HepG2 (cell line): ENCODE measurements around the gene TNFAIP8L3. TPM values are rescaled to one million over a fixed set of nuclear protein-coding genes. Genes with fewer than 3 reads are reported as not detected.

Experiments used
- ATAC-seq: fragments of 200-7000 bp; cut with Tn5 transposase; 3 replicates; pipeline ENCODE4 v1.9.1; 2020; ENCODE audit warnings: mild to moderate bottlenecking, moderate library complexity
- BruUV-seq: library from RNA; stranded (reverse); fragments of 400-500 nt; replicated peaks from 2 replicates; lab custom pipeline; 2021; lab: Mats Ljungman, UMichigan
- CTCF ChIA-PET: fragments of 300-600 bp; formaldehyde crosslinking; extraction: SDS; loops from one replicate; lab custom pipeline; 2021; ENCODE audit warnings: low total read pairs, inconsistent platforms, low intra/inter-chr PET ratio; lab: Yijun Ruan, JAX
- POLR2A ChIA-PET: fragments of 350-600 bp; sonication (Branson Sonifier 250); formaldehyde crosslinking; loops from one replicate; lab custom pipeline; 2020; ENCODE audit warnings: antibody characterized with exemption, inconsistent platforms; lab: Yijun Ruan, JAX
- DNase-seq: peaks from one replicate; pipeline ENCODE4 v3.0.0-alpha.2; 2015; ENCODE audit warnings: low spot score
- FAIRE-seq: peaks from 3 replicates; lab custom pipeline; 2011; peaks lifted over from hg19 to GRCh38; lab: Jason Lieb, UNC
- H2AFZ ChIP-seq: one replicate; pipeline ENCODE4 v1.6.1; 2011; ENCODE audit warnings: low read length, inconsistent platforms
- H3K27ac ChIP-seq: fragments of 300-600 bp; 3 replicates; pipeline ENCODE4 v1.8.0; 2011; ENCODE audit warnings: mixed run types, mild to moderate bottlenecking, mixed read lengths, low read length, inconsistent platforms; ENCODE audit not compliant: insufficient read depth; ENCODE audit errors: extremely low read length
- H3K27me3 ChIP-seq, 2 experiments: fragments of 200-600 bp in 1 of 2; 2 replicates in 1 of 2; 3 replicates in 1 of 2; pipeline versions ENCODE4 v1.6.0 to v1.8.0; 2011; ENCODE audit warnings: low read length in 2 of 2, mild to moderate bottlenecking in 2 of 2, moderate library complexity in 2 of 2, inconsistent platforms in 1 of 2; ENCODE audit not compliant: insufficient read depth in 2 of 2, control insufficient read depth in 1 of 2
- H3K36me3 ChIP-seq, 2 experiments: fragments of 200-600 bp in 1 of 2; replicated peaks in 1 of 2; 2 replicates in 1 of 2; 3 replicates in 1 of 2; pipeline versions ENCODE4 v1.5.1 to v1.8.0; 2011; ENCODE audit warnings: low read length in 2 of 2, inconsistent platforms in 1 of 2; ENCODE audit not compliant: insufficient read depth in 2 of 2, control insufficient read depth in 1 of 2
- H3K4me1 ChIP-seq: 2 replicates; pipeline ENCODE4 v1.5.1; 2012; ENCODE audit warnings: low read length, inconsistent platforms; ENCODE audit not compliant: insufficient read depth
- H3K4me2 ChIP-seq: 2 replicates; pipeline ENCODE4 v1.6.0; 2011; ENCODE audit warnings: low read depth, low read length, inconsistent platforms
- H3K4me3 ChIP-seq, 3 experiments: fragments of 200-600 bp in 1 of 3; sonication (generic), shearing (Covaris generic) in 1 of 3; replicated peaks in 1 of 3; 2 replicates each; pipeline ENCODE4 v1.5.1; 2011 to 2016; ENCODE audit warnings: low read length in 3 of 3, inconsistent platforms in 2 of 3, low read depth in 2 of 3, mild to moderate bottlenecking in 2 of 3, control low read depth in 1 of 3, mixed read lengths in 1 of 3; ENCODE audit not compliant: insufficient read depth in 1 of 3
- H3K79me2 ChIP-seq: one replicate; pipeline ENCODE4 v1.6.1; 2011; ENCODE audit warnings: low read length, inconsistent platforms; ENCODE audit not compliant: insufficient read depth
- H3K9ac ChIP-seq: 2 replicates; pipeline ENCODE4 v1.6.0; 2011; ENCODE audit warnings: mild to moderate bottlenecking, low read depth, low read length, inconsistent platforms; ENCODE audit not compliant: insufficient read depth
- H3K9me3 ChIP-seq: 2 replicates; pipeline ENCODE4 v1.5.1; 2012; ENCODE audit warnings: mild to moderate bottlenecking, low read length
- H4K20me1 ChIP-seq: 2 replicates; pipeline ENCODE4 v1.6.0; 2011; ENCODE audit warnings: inconsistent platforms, mild to moderate bottlenecking, low read length, moderate library complexity; ENCODE audit not compliant: insufficient read depth
- FOSL2 ChIP-seq: sonication (generic); formaldehyde crosslinking; IDR thresholded peaks from 2 replicates; pipeline ENCODE4 v1.4.0; 2020; ENCODE audit warnings: missing genetic modification reagents
- NR1H2 ChIP-seq: sonication (generic); formaldehyde crosslinking; IDR thresholded peaks from 2 replicates; pipeline ENCODE4 v1.8.1; 2022; ENCODE audit warnings: low read depth, missing genetic modification reagents, borderline replicate concordance
- NR3C1 ChIP-seq: sonication (generic); formaldehyde crosslinking; IDR thresholded peaks from 2 replicates; pipeline ENCODE4 v1.4.0; 2020; ENCODE audit warnings: missing genetic modification reagents
- ZNF326 ChIP-seq: sonication (generic); formaldehyde crosslinking; IDR thresholded peaks from 2 replicates; pipeline ENCODE4 v1.4.0; 2020; ENCODE audit warnings: missing genetic modification reagents, borderline replicate concordance
- ZNF629 ChIP-seq: sonication (generic); formaldehyde crosslinking; conservative IDR thresholded peaks from 2 replicates; pipeline ENCODE4 v1.5.0; 2020; ENCODE audit warnings: missing genetic modification reagents
- WGBS: methylation state at CpG from one replicate; pipeline ENCODE4 v1.1.6; 2017; ENCODE audit warnings: low lambda C conversion rate; 5-methylcytosine and 5-hydroxymethylcytosine counted together
- in situ Hi-C: cut with HindIII; loops from 2 replicates; pipeline ENCODE4 v1.10.0; 2017; ENCODE audit warnings: low pct_unique_long_range_greater_than_20kb; ENCODE audit not compliant: extremely low pct_ligation_motif_present
- intact Hi-C: fragments of 100-400 bp; cut with micrococcal nuclease; formaldehyde crosslinking; loops from one replicate; pipeline ENCODE4 v1.10.0; 2022; ENCODE audit not compliant: unreplicated experiment
- polyA plus RNA-seq, 8 experiments: library from polyadenylated mRNA; depleted of rRNA in 3 of 8; stranded (reverse) in 7 of 8; unstranded in 1 of 8; fragments of >200 nt; fragmentation: Illumina TruSeq in 4 of 8; extraction: Trizol in 4 of 8; gene quantifications; 2 replicates each; pipeline versions ENCODE4 v1.2.1 to v1.2.3, GENCODE V29; 2011 to 2016; ENCODE audit warnings: low read depth in 4 of 8, missing spikeins in 1 of 8, mixed read lengths in 1 of 8; ENCODE audit not compliant: insufficient read depth in 1 of 8
- total RNA-seq, 5 experiments: library from RNA; depleted of rRNA; stranded (reverse); fragments of >200 nt; fragmentation: Illumina TruSeq; extraction: Trizol; gene quantifications; 2 replicates each; pipeline ENCODE4 v1.2.3, GENCODE V29; 2016; ENCODE audit warnings: low read depth in 1 of 5

The TNFAIP8L3 gene
- total and polyA plus RNA-seq, 2 of the 13 experiments (the other 11 are each of a cell fraction or from before 2014, with no cell fraction given) = 0.15 to 4.0 TPM

DNA sequence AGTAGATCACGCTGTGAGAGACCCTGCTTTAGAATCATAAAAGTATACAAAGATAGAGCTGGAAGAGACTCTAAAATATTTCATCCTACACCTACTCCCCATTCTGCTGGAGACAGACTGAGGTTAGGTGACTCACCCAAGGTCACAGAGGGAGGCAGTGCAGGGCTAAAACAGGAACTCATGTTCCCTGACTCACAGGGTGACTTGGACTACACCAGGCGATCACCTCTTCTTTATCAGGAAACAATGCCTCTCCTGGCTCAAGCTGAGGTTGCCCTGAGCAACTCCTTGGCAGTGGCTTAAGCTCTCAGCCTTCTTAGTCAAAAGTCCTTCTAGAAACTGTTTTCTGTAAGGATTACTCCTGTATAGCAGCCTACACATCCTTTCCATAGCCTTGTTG, 26.4 kb upstream of the TNFAIP8L3 start:
- H3K9me3 ChIP-seq = no peaks in the 10 kb centered on the region; the same call in 1 of the 2 replicates
- DNase-seq (peak; percentile 27), FAIRE-seq (no peak), ATAC-seq (peak; percentile 58; the same call in 2 of the 3 replicates)
- POLR2A ChIA-PET = no interaction called here
- CTCF ChIA-PET = no interaction called here
- H3K9ac ChIP-seq = no peak overlapping the region
- no peaks in the 10 kb centered on the region for H3K36me3 ChIP-seq
- 54% methylated on average over 2 of the region's 2 CpGs for WGBS
- no peak overlapping the region for H3K4me2 ChIP-seq
- H3K4me3 ChIP-seq = no peak overlapping the region
- H3K27me3 ChIP-seq = no peaks in the 10 kb centered on the region
- no peaks in the 10 kb centered on the region for H3K79me2 ChIP-seq
- TF ChIP-seq ZNF326 (CRISPR knock-in tag) (no peak), FOSL2 (peak; percentile 81), NR3C1 (no peak), ZNF629 (CRISPR knock-in tag) (peak; percentile 48)
- no peaks in the 10 kb centered on the region for H4K20me1 ChIP-seq
- in situ Hi-C loops = no loop called here
- intact Hi-C loops = no loop called here
- BruUV-seq = no TSS peak
- no peak overlapping the region for H3K27ac ChIP-seq
- H3K4me1 ChIP-seq = no peaks in the 10 kb centered on the region
- H2AFZ ChIP-seq = no peak overlapping the region

DNA sequence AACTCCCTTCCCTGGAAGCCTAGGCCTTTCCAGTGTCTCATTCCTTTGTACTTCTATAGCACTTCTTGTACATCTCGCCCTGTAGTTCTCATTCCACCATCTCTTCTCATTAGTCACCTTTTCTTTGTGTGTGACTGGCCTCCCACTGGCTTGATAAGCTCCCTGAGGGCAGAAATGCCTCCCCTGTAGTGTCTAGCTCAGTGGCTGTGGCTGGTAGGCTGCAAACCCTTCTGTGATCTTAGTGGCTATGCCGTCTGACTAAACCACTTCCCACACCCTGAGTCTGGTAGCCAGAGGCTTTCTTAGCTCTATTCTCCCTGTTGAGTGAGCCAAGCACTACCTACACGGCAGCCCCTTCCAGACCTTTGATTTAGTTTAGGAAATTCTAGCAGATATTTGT, 24.4 kb upstream of the TNFAIP8L3 start:
- DNase-seq (no peak), FAIRE-seq (no peak), ATAC-seq (no peak)
- WGBS = 47% methylated on average over 3 of the region's 3 CpGs
- H3K4me1 ChIP-seq = no peaks in the 10 kb centered on the region
- in situ Hi-C loops = no loop called here
- no peak overlapping the region for H3K4me2 ChIP-seq
- H3K9me3 ChIP-seq = no peaks in the 10 kb centered on the region; the same call in 1 of the 2 replicates
- TF ChIP-seq NR1H2 = no peak
- H3K36me3 ChIP-seq = no peaks in the 10 kb centered on the region
- H3K27ac ChIP-seq = no peak overlapping the region
- no TSS peak for BruUV-seq
- ChIA-PET CTCF (no interaction called here), POLR2A (no interaction called here)
- H3K79me2 ChIP-seq = no peaks in the 10 kb centered on the region
- H3K4me3 ChIP-seq = no peak overlapping the region
- no peaks in the 10 kb centered on the region for H3K27me3 ChIP-seq
- H3K9ac ChIP-seq = no peak overlapping the region
- intact Hi-C loops = no loop called here
- H2AFZ ChIP-seq = no peak overlapping the region
- no peaks in the 10 kb centered on the region for H4K20me1 ChIP-seq
